Natural killer cell (primary cell): ENCODE measurements around the gene C17orf100. TPM values are rescaled to one million over a fixed set of nuclear protein-coding genes. Genes with fewer than 3 reads are reported as not detected.

ENCODE experiments used
- ATAC-seq, 3 donors: fragments of 150-1000 bp in 2 of 3; fragments of 200-7000 bp in 1 of 3; cut with Tn5 transposase; 1 replicate in 1 of 3; 2 replicates in 2 of 3; pipeline ENCODE4 v1.10.0; 2021; ENCODE audit warnings: mild to moderate bottlenecking in 2 of 3, moderate library complexity in 2 of 3
- DNase-seq, 2 donors: peaks; one replicate each; pipeline versions ENCODE4 v3.0.0 to v3.0.0-alpha.2; 2013 to 2021; ENCODE audit warnings: mixed read lengths in 1 of 2
- H3K27ac ChIP-seq: one replicate; pipeline ENCODE4 v1.5.1; 2013; ENCODE audit warnings: mild to moderate bottlenecking, low read length
- H3K27me3 ChIP-seq: one replicate; pipeline ENCODE4 v1.6.1; 2013; ENCODE audit warnings: low read length; ENCODE audit not compliant: control insufficient read depth, insufficient read depth
- H3K36me3 ChIP-seq: one replicate; pipeline ENCODE4 v1.6.1; 2013; ENCODE audit warnings: low read length; ENCODE audit not compliant: control insufficient read depth, insufficient read depth
- H3K4me1 ChIP-seq: one replicate; pipeline ENCODE4 v1.6.1; 2013; ENCODE audit warnings: low read length; ENCODE audit not compliant: control insufficient read depth, insufficient read depth
- H3K4me3 ChIP-seq: one replicate; pipeline ENCODE4 v1.5.1; 2013; ENCODE audit warnings: low read length
- H3K9me3 ChIP-seq: one replicate; pipeline ENCODE4 v1.6.1; 2013; ENCODE audit warnings: low read length; ENCODE audit not compliant: control insufficient read depth, insufficient read depth
- H3K27ac Mint-ChIP-seq, 2 donors: one replicate each; pipeline ENCODE4 v1.8.0; 2022; ENCODE audit warnings: mild to moderate bottlenecking in 2 of 2, mixed read lengths in 2 of 2, moderate library complexity in 1 of 2
- H3K27me3 Mint-ChIP-seq, 2 donors: one replicate each; pipeline ENCODE4 v1.8.0; 2022; ENCODE audit warnings: low read depth in 2 of 2, mixed read lengths in 2 of 2
- H3K36me3 Mint-ChIP-seq: one replicate; pipeline ENCODE4 v1.8.0; 2022; ENCODE audit warnings: mixed read lengths
- H3K4me1 Mint-ChIP-seq, 2 donors: one replicate each; pipeline ENCODE4 v1.8.0; 2022; ENCODE audit warnings: mixed read lengths in 2 of 2
- H3K4me3 Mint-ChIP-seq: one replicate; pipeline ENCODE4 v1.8.0; 2022; ENCODE audit warnings: mild to moderate bottlenecking, moderate library complexity, mixed read lengths
- H3K9me3 Mint-ChIP-seq, 2 donors: one replicate each; pipeline ENCODE4 v1.8.0; 2022; ENCODE audit warnings: mixed read lengths in 2 of 2
- CTCF ChIP-seq: fragments of 200-600 bp; IDR thresholded peaks from one replicate; pipeline ENCODE4 v1.8.0; 2022; ENCODE audit warnings: antibody characterized with exemption
- WGBS: methylation state at CpG from one replicate; pipeline ENCODE4 v1.1.7; 2013; ENCODE audit warnings: missing lambda C conversion rate; ENCODE audit not compliant: insufficient coverage; 5-methylcytosine and 5-hydroxymethylcytosine counted together
- intact Hi-C: fragments of 100-400 bp; cut with micrococcal nuclease; formaldehyde crosslinking; loops from one replicate; pipeline ENCODE4 v1.14.2; 2022
- total RNA-seq, 4 donors: library from RNA; stranded (reverse); fragments of 120-200 nt in 1 of 4; gene quantifications; one replicate each; pipeline versions ENCODE4 v1.2.3 to v1.2.4, GENCODE V29; 2013 to 2022

The C17orf100 gene
- total RNA-seq, 3 donors from 2014 or later (not counting 1 experiment from before 2014, with no cell fraction given), result 0.68 to 0.87 (median 0.82) TPM

GRCh38 chr17:6674586-6674985, 23.0 kb downstream of the C17orf100 start:
- H3K4me3 Mint-ChIP-seq, result no peak overlapping the region
- H3K27ac Mint-ChIP-seq, result no peak overlapping the region
- WGBS, result 95% methylated on average over 13 of the region's 13 CpGs

GRCh38 chr17:6675201-6675825, 23.8 kb downstream of the C17orf100 start:
- H3K36me3 ChIP-seq, result no peaks in the 10 kb centered on the region
- H3K9me3 Mint-ChIP-seq, result no peaks in the 10 kb centered on the region
- intact Hi-C loops, result no loop called here
- H3K4me3 ChIP-seq, result no peak overlapping the region
- no peak for TF ChIP-seq CTCF
- no peak overlapping the region for H3K27ac ChIP-seq
- H3K9me3 ChIP-seq, result no peaks in the 10 kb centered on the region
- no peaks in the 10 kb centered on the region for H3K36me3 Mint-ChIP-seq
- peaks cover 12% of the 10 kb centered on the region for H3K27me3 ChIP-seq
- ATAC-seq, result no peak
- H3K4me3 Mint-ChIP-seq, result no peak overlapping the region
- peaks cover 15% of the 10 kb centered on the region for H3K4me1 ChIP-seq
- no peak overlapping the region for H3K27ac Mint-ChIP-seq
- peaks cover 30 to 38% of the 10 kb centered on the region in 2 donors for H3K27me3 Mint-ChIP-seq
- no peak for DNase-seq
- WGBS, result 79% methylated on average over 10 of the region's 11 CpGs
- H3K4me1 Mint-ChIP-seq, result peaks cover 8 to 14% of the 10 kb centered on the region in 2 donors

More at GRCh38 chr17:6674586-6674985, 23.0 kb downstream of the C17orf100 start:
- peaks cover 32 to 35% of the 10 kb centered on the region in 2 donors for H3K27me3 Mint-ChIP-seq
- Histone ChIP-seq H3K9me3 (no peaks in the 10 kb centered on the region), H3K27ac (no peak overlapping the region), H3K4me1 (peaks cover 15% of the 10 kb centered on the region), H3K4me3 (no peak overlapping the region), H3K27me3 (peaks cover 12% of the 10 kb centered on the region), H3K36me3 (no peaks in the 10 kb centered on the region)
- TF ChIP-seq CTCF, result no peak
- H3K9me3 Mint-ChIP-seq, result no peaks in the 10 kb centered on the region
- DNase-seq, result no peak
- H3K36me3 Mint-ChIP-seq, result no peaks in the 10 kb centered on the region
- peaks cover 8 to 14% of the 10 kb centered on the region in 2 donors for H3K4me1 Mint-ChIP-seq
- no peak for ATAC-seq
- intact Hi-C loops, result no loop called here

GRCh38 chr17:6676802-6677157, 25.2 kb downstream of the C17orf100 start:
- DNase-seq (no peak), ATAC-seq (no peak)
- H3K4me3 ChIP-seq, result no peak overlapping the region
- Mint-ChIP-seq H3K27ac (no peak overlapping the region), H3K9me3 (no peaks in the 10 kb centered on the region), H3K4me1 (peaks cover 8 to 14% of the 10 kb centered on the region in 2 donors), H3K4me3 (no peak overlapping the region), H3K36me3 (no peaks in the 10 kb centered on the region), H3K27me3 (peaks cover 34 to 52% of the 10 kb centered on the region in 2 donors)
- no peaks in the 10 kb centered on the region for H3K36me3 ChIP-seq
- H3K9me3 ChIP-seq, result no peaks in the 10 kb centered on the region
- no peak for TF ChIP-seq CTCF
- peaks cover 15% of the 10 kb centered on the region for H3K4me1 ChIP-seq
- WGBS, result 72% methylated on average over 6 of the region's 6 CpGs
- H3K27ac ChIP-seq, result no peak overlapping the region
- peaks cover 12% of the 10 kb centered on the region for H3K27me3 ChIP-seq
- intact Hi-C loops, result no loop called here
